Endodermal cell (in vitro differentiated cells): ENCODE results near the gene DIS3L. TPM values are rescaled to one million over a fixed set of nuclear protein-coding genes. Genes with fewer than 3 reads are reported as not detected.

ENCODE experiments used
- DNase-seq: peaks from one replicate; pipeline ENCODE4 v3.0.0-alpha.2; 2017
- H3K27ac ChIP-seq: 2 replicates; pipeline ENCODE4 v1.5.1; 2013; ENCODE audit warnings: mild to moderate bottlenecking, low read depth, low read length, moderate library complexity
- H3K27me3 ChIP-seq: 2 replicates; pipeline ENCODE4 v1.6.1; 2013; ENCODE audit warnings: mild to moderate bottlenecking, low read length, moderate library complexity; ENCODE audit not compliant: insufficient read depth, control insufficient read depth, poor library complexity, severe bottlenecking
- H3K36me3 ChIP-seq: 2 replicates; pipeline ENCODE4 v1.7.0; 2013; ENCODE audit warnings: mild to moderate bottlenecking, low read length, moderate library complexity; ENCODE audit not compliant: control insufficient read depth, insufficient read depth
- H3K4me1 ChIP-seq: one replicate; pipeline ENCODE4 v1.7.0; 2013; ENCODE audit warnings: low read length; ENCODE audit not compliant: control insufficient read depth, insufficient read depth
- H3K4me3 ChIP-seq: 2 replicates; pipeline ENCODE4 v1.5.1; 2013; ENCODE audit warnings: mild to moderate bottlenecking, low read length, moderate library complexity
- H3K9ac ChIP-seq: 2 replicates; pipeline ENCODE4 v1.6.1; 2013; ENCODE audit warnings: mild to moderate bottlenecking, low read length, moderate library complexity; ENCODE audit not compliant: poor library complexity, severe bottlenecking; ENCODE audit errors: extremely low read depth
- H3K9me3 ChIP-seq: 2 replicates; pipeline ENCODE4 v1.6.1; 2013; ENCODE audit warnings: mild to moderate bottlenecking, low read length, moderate library complexity; ENCODE audit not compliant: control insufficient read depth
- H3K27ac Mint-ChIP-seq: 2 replicates; pipeline ENCODE4 v1.8.0; 2020; ENCODE audit warnings: mixed read lengths
- H3K27me3 Mint-ChIP-seq: 2 replicates; pipeline ENCODE4 v1.8.0; 2021; ENCODE audit warnings: mild to moderate bottlenecking, mixed read lengths; ENCODE audit not compliant: insufficient read depth
- H3K36me3 Mint-ChIP-seq: 2 replicates; pipeline ENCODE4 v1.8.0; 2020; ENCODE audit warnings: low read depth, mixed read lengths
- H3K4me1 Mint-ChIP-seq: 2 replicates; pipeline ENCODE4 v1.8.0; 2020; ENCODE audit warnings: mixed read lengths
- H3K4me3 Mint-ChIP-seq: 2 replicates; pipeline ENCODE4 v1.8.0; 2020; ENCODE audit warnings: mild to moderate bottlenecking, moderate library complexity, mixed read lengths
- H3K9me3 Mint-ChIP-seq: 2 replicates; pipeline ENCODE4 v1.8.0; 2020; ENCODE audit warnings: mild to moderate bottlenecking, mixed read lengths
- WGBS, 2 experiments: methylation state at CpG; one replicate each; pipeline versions ENCODE4 v1.1.5 to v1.1.7; 2013; ENCODE audit warnings: missing lambda C conversion rate in 2 of 2, mixed read lengths in 1 of 2; ENCODE audit not compliant: insufficient coverage in 1 of 2, insufficient read length in 1 of 2; 5-methylcytosine and 5-hydroxymethylcytosine counted together
- total RNA-seq, 2 donors: library from RNA; stranded (reverse); fragmentation: NEBNext Ultra II Directional in 1 of 2; extraction: Animal tissue kit (Norgen Biotek cat#: 25700) in 1 of 2; gene quantifications; 2 replicates in 1 of 2; 3 replicates in 1 of 2; pipeline ENCODE4 v1.2.1, GENCODE V29; 2021
- TF ChIP-seq, protein P1 (sequence below): fragments of 200-600 bp; sonication (generic); conservative IDR thresholded peaks from 2 replicates; pipeline ENCODE4 v1.5.0; 2021; ENCODE audit warnings: antibody characterized with exemption, mild to moderate bottlenecking

DIS3L gene
- total RNA-seq, 2 donors from 2014 or later = 26.3 to 38.4 TPM

DNA sequence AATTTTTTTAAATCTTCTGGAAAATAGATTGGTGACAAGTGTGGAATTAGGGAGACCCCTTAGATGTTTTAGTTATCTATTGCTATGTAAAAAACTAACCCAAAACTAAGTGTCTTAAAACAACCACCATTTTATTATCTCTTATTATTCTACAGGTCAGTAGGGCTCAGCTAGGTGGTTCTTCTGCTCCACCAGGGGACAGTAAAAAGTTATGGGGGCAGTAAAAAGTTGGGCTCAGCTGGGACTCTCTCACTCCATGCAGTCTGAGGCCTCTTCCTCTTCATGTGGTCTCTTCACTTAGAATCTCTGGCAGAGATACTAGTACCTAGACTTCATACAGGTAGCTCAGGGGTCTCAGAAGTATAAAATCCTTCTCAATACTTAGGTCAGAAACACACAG lies 18.0 kb upstream of the DIS3L start:
- no peaks in the 10 kb centered on the region for H3K36me3 Mint-ChIP-seq
- no peak for DNase-seq
- Histone ChIP-seq H3K36me3 (no peaks in the 10 kb centered on the region), H3K4me3 (no peak overlapping the region), H3K27ac (no peak overlapping the region), H3K9ac (no peak overlapping the region), H3K9me3 (no peaks in the 10 kb centered on the region), H3K27me3 (no peaks in the 10 kb centered on the region), H3K4me1 (no peaks in the 10 kb centered on the region)
- TF ChIP-seq, protein P1, sequence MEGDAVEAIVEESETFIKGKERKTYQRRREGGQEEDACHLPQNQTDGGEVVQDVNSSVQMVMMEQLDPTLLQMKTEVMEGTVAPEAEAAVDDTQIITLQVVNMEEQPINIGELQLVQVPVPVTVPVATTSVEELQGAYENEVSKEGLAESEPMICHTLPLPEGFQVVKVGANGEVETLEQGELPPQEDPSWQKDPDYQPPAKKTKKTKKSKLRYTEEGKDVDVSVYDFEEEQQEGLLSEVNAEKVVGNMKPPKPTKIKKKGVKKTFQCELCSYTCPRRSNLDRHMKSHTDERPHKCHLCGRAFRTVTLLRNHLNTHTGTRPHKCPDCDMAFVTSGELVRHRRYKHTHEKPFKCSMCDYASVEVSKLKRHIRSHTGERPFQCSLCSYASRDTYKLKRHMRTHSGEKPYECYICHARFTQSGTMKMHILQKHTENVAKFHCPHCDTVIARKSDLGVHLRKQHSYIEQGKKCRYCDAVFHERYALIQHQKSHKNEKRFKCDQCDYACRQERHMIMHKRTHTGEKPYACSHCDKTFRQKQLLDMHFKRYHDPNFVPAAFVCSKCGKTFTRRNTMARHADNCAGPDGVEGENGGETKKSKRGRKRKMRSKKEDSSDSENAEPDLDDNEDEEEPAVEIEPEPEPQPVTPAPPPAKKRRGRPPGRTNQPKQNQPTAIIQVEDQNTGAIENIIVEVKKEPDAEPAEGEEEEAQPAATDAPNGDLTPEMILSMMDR = no peak
- H3K9me3 Mint-ChIP-seq = peaks cover 8% of the 10 kb centered on the region
- no peak overlapping the region for H3K27ac Mint-ChIP-seq
- H3K27me3 Mint-ChIP-seq = peaks cover 9% of the 10 kb centered on the region
- no peaks in the 10 kb centered on the region for H3K4me1 Mint-ChIP-seq
- no peak overlapping the region for H3K4me3 Mint-ChIP-seq

DNA sequence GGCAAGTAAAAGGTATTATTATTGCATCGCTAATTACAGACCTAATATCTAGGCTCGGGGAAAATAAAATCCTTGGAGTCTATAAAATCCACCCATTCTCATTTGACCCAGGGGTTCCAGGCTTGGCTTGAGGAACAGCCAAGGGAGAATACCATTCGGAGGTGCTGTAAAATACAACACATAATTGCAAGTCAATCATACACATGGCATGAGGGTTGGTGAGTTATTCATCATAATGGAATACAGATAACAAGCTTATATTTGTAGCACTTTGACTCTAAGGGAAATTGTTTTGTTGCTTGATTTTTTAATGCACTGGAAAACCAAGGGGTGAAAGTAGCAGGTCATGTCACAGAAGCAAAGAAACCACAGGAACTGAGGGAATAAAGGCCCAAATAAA lies 16.8 kb upstream of the DIS3L start:
- TF ChIP-seq, protein P1 = no peak
- no peaks in the 10 kb centered on the region for H3K4me1 Mint-ChIP-seq
- Histone ChIP-seq H3K27me3 (no peaks in the 10 kb centered on the region), H3K9me3 (no peaks in the 10 kb centered on the region), H3K36me3 (no peaks in the 10 kb centered on the region), H3K27ac (no peak overlapping the region), H3K4me3 (no peak overlapping the region), H3K9ac (no peak overlapping the region), H3K4me1 (no peaks in the 10 kb centered on the region)
- no peak for DNase-seq
- WGBS, 2 experiments = 93% methylated on average over 2 of the region's 3 CpGs; no CpG with 5 or more reads in 1 of the 2 experiments
- H3K4me3 Mint-ChIP-seq = no peak overlapping the region
- H3K27ac Mint-ChIP-seq = no peak overlapping the region
- H3K27me3 Mint-ChIP-seq = peaks cover 9% of the 10 kb centered on the region
- H3K36me3 Mint-ChIP-seq = no peaks in the 10 kb centered on the region
- peaks cover 8% of the 10 kb centered on the region for H3K9me3 Mint-ChIP-seq

DNA sequence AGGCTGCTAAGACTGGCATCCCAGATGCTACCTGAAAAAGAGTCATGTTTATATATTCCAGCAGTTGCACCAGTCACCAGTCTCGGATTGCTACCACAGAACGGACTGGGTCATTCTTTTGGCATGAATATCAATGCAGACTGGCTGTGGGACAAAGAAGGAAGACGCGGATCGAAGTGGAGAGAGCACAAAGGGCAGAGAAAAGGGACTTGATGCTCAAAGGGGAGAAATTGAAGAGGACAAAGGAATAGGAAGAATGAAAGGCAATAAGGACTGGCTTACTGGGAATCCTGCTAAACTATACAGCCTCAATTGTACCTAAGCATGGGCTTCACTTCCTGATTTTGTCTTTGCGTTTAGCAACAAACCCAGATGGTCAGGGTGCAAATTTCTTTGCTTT lies 15.3 kb upstream of the DIS3L start:
- Mint-ChIP-seq H3K4me3 (no peak overlapping the region), H3K4me1 (no peaks in the 10 kb centered on the region), H3K36me3 (no peaks in the 10 kb centered on the region), H3K27ac (no peak overlapping the region), H3K27me3 (peaks cover 9% of the 10 kb centered on the region), H3K9me3 (peaks cover 8% of the 10 kb centered on the region)
- TF ChIP-seq, protein P1 = no peak
- H3K9ac ChIP-seq = no peak overlapping the region
- DNase-seq = no peak
- no peak overlapping the region for H3K27ac ChIP-seq
- H3K36me3 ChIP-seq = no peaks in the 10 kb centered on the region
- H3K9me3 ChIP-seq = no peaks in the 10 kb centered on the region
- no peaks in the 10 kb centered on the region for H3K27me3 ChIP-seq
- no peak overlapping the region for H3K4me3 ChIP-seq
- H3K4me1 ChIP-seq = no peaks in the 10 kb centered on the region
- whole genome bisulfite sequencing, 2 experiments = 86% methylated on average over 6 of the region's 6 CpGs
